IMR-90 (cell line): Measurements from ENCODE around the gene OSBPL1A. TPM values are rescaled to one million over a fixed set of nuclear protein-coding genes. Genes with fewer than 3 reads are reported as not detected.

Experiments
- ATAC-seq: fragments of 200-7000 bp; cut with Tn5 transposase; 2 replicates; pipeline ENCODE4 v1.9.1; 2020; ENCODE audit warnings: low read depth, mild to moderate bottlenecking, moderate library complexity
- BruUV-seq: library from RNA; stranded (reverse); fragments of 400-500 nt; replicated peaks from 2 replicates; lab custom pipeline; 2021; lab: Mats Ljungman, UMichigan
- CTCF ChIA-PET: fragments of 300-600 bp; formaldehyde crosslinking; extraction: SDS; loops from one replicate; lab custom pipeline; 2021; ENCODE audit warnings: antibody characterized with exemption; lab: Yijun Ruan, JAX
- POLR2A ChIA-PET: fragments of 300-600 bp; sonication (Branson Sonifier 250); formaldehyde crosslinking; loops from one replicate; lab custom pipeline; 2022; ENCODE audit warnings: antibody characterized with exemption; ENCODE audit not compliant: unreplicated experiment; lab: Charles Lee
- DNase-seq: peaks from one replicate; pipeline ENCODE4 v3.0.0; 2013
- H2AFZ ChIP-seq: replicated peaks from 2 replicates; pipeline ENCODE3; 2013; ENCODE audit warnings: low read length, mild to moderate bottlenecking; ENCODE audit not compliant: poor library complexity
- H2AK5ac ChIP-seq: 2 replicates; pipeline ENCODE4 v1.6.1; 2013; ENCODE audit warnings: low read depth, low read length, inconsistent platforms
- H2AK9ac ChIP-seq: replicated peaks from 2 replicates; pipeline ENCODE3; 2013; ENCODE audit warnings: mild to moderate bottlenecking, low read depth, low read length, moderate library complexity; ENCODE audit not compliant: poor library complexity
- H2BK120ac ChIP-seq: 2 replicates; pipeline ENCODE4 v1.6.1; 2013; ENCODE audit warnings: low read depth, low read length, inconsistent platforms
- H2BK15ac ChIP-seq: 3 replicates; pipeline ENCODE4 v1.6.1; 2013; ENCODE audit warnings: low read depth, low read length, inconsistent platforms
- H2BK20ac ChIP-seq: 2 replicates; pipeline ENCODE4 v1.6.1; 2013; ENCODE audit warnings: low read depth, mild to moderate bottlenecking, inconsistent platforms, low read length, moderate library complexity
- H2BK5ac ChIP-seq: 2 replicates; pipeline ENCODE4 v1.6.1; 2013; ENCODE audit warnings: mild to moderate bottlenecking, low read depth, low read length, inconsistent platforms; ENCODE audit not compliant: poor library complexity, severe bottlenecking
- H3K14ac ChIP-seq: replicated peaks from 2 replicates; pipeline ENCODE4 v1.6.1; 2013; ENCODE audit warnings: low read depth, low read length, inconsistent platforms
- H3K18ac ChIP-seq: 2 replicates; pipeline ENCODE4 v1.6.1; 2013; ENCODE audit warnings: low read depth, low read length, control low read depth
- H3K23ac ChIP-seq: 2 replicates; pipeline ENCODE4 v1.6.1; 2013; ENCODE audit warnings: low read depth, low read length, inconsistent platforms
- H3K27ac ChIP-seq: 2 replicates; pipeline ENCODE4 v1.5.1; 2013; ENCODE audit warnings: mild to moderate bottlenecking, control low read depth, low read length; ENCODE audit not compliant: insufficient read depth
- H3K27me3 ChIP-seq: 2 replicates; pipeline ENCODE4 v1.6.1; 2013; ENCODE audit warnings: low read length; ENCODE audit not compliant: control insufficient read depth, insufficient read depth
- H3K36me3 ChIP-seq: 2 replicates; pipeline ENCODE4 v1.6.1; 2013; ENCODE audit warnings: low read length, mixed read lengths; ENCODE audit not compliant: control insufficient read depth, insufficient read depth
- H3K4ac ChIP-seq: 2 replicates; pipeline ENCODE4 v1.6.1; 2013; ENCODE audit warnings: low read depth, low read length, inconsistent platforms
- H3K4me1 ChIP-seq: 2 replicates; pipeline ENCODE4 v1.6.1; 2013; ENCODE audit warnings: low read length, mixed read lengths; ENCODE audit not compliant: control insufficient read depth, insufficient read depth
- H3K4me2 ChIP-seq: 2 replicates; pipeline ENCODE4 v1.6.1; 2013; ENCODE audit warnings: low read depth, mild to moderate bottlenecking, control low read depth, low read length, moderate library complexity
- H3K4me3 ChIP-seq: 2 replicates; pipeline ENCODE4 v1.5.1; 2013; ENCODE audit warnings: low read depth, mild to moderate bottlenecking, control low read depth, low read length, moderate library complexity; ENCODE audit not compliant: insufficient read depth
- H3K56ac ChIP-seq: 2 replicates; pipeline ENCODE4 v1.6.1; 2013; ENCODE audit warnings: low read length, inconsistent platforms; ENCODE audit not compliant: insufficient read depth; ENCODE audit errors: extremely low read depth
- H3K79me1 ChIP-seq, 2 experiments: 2 replicates each; pipeline ENCODE4 v1.6.1; 2013; ENCODE audit warnings: low read length in 2 of 2, inconsistent platforms in 1 of 2, low read depth in 1 of 2
- H3K9ac ChIP-seq: 2 replicates; pipeline ENCODE4 v1.6.1; 2013; ENCODE audit warnings: low read depth, low read length, control low read depth
- H3K9me1 ChIP-seq: 2 replicates; pipeline ENCODE4 v1.6.1; 2013; ENCODE audit warnings: low read length, inconsistent platforms; ENCODE audit not compliant: insufficient read depth
- H3K9me3 ChIP-seq: 2 replicates; pipeline ENCODE4 v1.6.1; 2013; ENCODE audit warnings: low read length; ENCODE audit not compliant: control insufficient read depth, insufficient read depth
- H4K20me1 ChIP-seq: 2 replicates; pipeline ENCODE4 v1.6.1; 2013; ENCODE audit warnings: low read length, inconsistent platforms; ENCODE audit not compliant: insufficient read depth
- H4K5ac ChIP-seq: 2 replicates; pipeline ENCODE4 v1.6.1; 2013; ENCODE audit warnings: mild to moderate bottlenecking, low read depth, low read length, control low read depth
- H4K8ac ChIP-seq, 2 experiments: 2 replicates each; pipeline ENCODE4 v1.6.1; 2013; ENCODE audit warnings: low read depth in 2 of 2, low read length in 2 of 2, control low read depth in 1 of 2, inconsistent platforms in 1 of 2
- H4K91ac ChIP-seq: 2 replicates; pipeline ENCODE4 v1.6.1; 2013; ENCODE audit warnings: low read depth, low read length, inconsistent platforms; ENCODE audit not compliant: insufficient read depth
- BHLHE40 ChIP-seq: fragments of 150-350 bp; IDR thresholded peaks from 2 replicates; pipeline ENCODE4 v1.6.1; 2016; ENCODE audit warnings: mild to moderate bottlenecking, low read depth, low read length
- CEBPB ChIP-seq: IDR thresholded peaks from 2 replicates; pipeline ENCODE4 v1.6.1; 2012; ENCODE audit warnings: low read depth, low read length, improper control_type of control experiment
- CHD1 ChIP-seq: IDR thresholded peaks from 2 replicates; pipeline ENCODE4 v1.6.1; 2012; ENCODE audit warnings: low read depth, low read length, improper control_type of control experiment
- CTCF ChIP-seq: conservative IDR thresholded peaks from 2 replicates; pipeline ENCODE4 v1.5.1; 2012; ENCODE audit warnings: mild to moderate bottlenecking, low read depth, low read length, improper control_type of control experiment
- ELK1 ChIP-seq: fragments of 150-350 bp; IDR thresholded peaks from 2 replicates; pipeline ENCODE4 v1.6.1; 2016; ENCODE audit warnings: low read depth, mild to moderate bottlenecking, low read length, moderate library complexity, borderline replicate concordance
- FOS ChIP-seq: fragments of 150-350 bp; IDR thresholded peaks from 2 replicates; pipeline ENCODE4 v1.6.1; 2016; ENCODE audit warnings: low read depth, low read length
- MAFK ChIP-seq: IDR thresholded peaks from 2 replicates; pipeline ENCODE4 v1.6.1; 2012; ENCODE audit warnings: low read depth, low read length, improper control_type of control experiment
- MAZ ChIP-seq: IDR thresholded peaks from 2 replicates; pipeline ENCODE4 v1.6.1; 2012; ENCODE audit warnings: low read depth, mild to moderate bottlenecking, low read length, improper control_type of control experiment, moderate library complexity, borderline replicate concordance
- MXI1 ChIP-seq: IDR thresholded peaks from 2 replicates; pipeline ENCODE4 v1.6.1; 2012; ENCODE audit warnings: low read depth, mild to moderate bottlenecking, low read length, moderate library complexity, borderline replicate concordance
- NFE2L2 ChIP-seq: fragments of 150-350 bp; IDR thresholded peaks from 2 replicates; pipeline ENCODE4 v1.6.1; 2016; ENCODE audit warnings: low read depth, mild to moderate bottlenecking, low read length
- POLR2A ChIP-seq: IDR thresholded peaks from 2 replicates; pipeline ENCODE4 v1.6.1; 2012; ENCODE audit warnings: mild to moderate bottlenecking, low read depth, low read length
- RAD21 ChIP-seq: IDR thresholded peaks from 2 replicates; pipeline ENCODE4 v1.6.1; 2012; ENCODE audit warnings: low read length, improper control_type of control experiment
- RFX5 ChIP-seq: IDR thresholded peaks from 2 replicates; pipeline ENCODE4 v1.8.0; 2012; ENCODE audit warnings: low read depth, mild to moderate bottlenecking, low read length, moderate library complexity
- SMC3 ChIP-seq: fragments of 150-350 bp; IDR thresholded peaks from 2 replicates; pipeline ENCODE4 v1.6.1; 2016; ENCODE audit warnings: low read depth, mild to moderate bottlenecking, antibody characterized with exemption, low read length, moderate library complexity
- WGBS, 2 experiments: methylation state at CpG; one replicate each; pipeline versions ENCODE4 v1.1.5 to v1.1.7; 2013; ENCODE audit warnings: missing lambda C conversion rate in 2 of 2; ENCODE audit not compliant: insufficient read length in 1 of 2; ENCODE audit errors: extremely low coverage in 2 of 2; 5-methylcytosine and 5-hydroxymethylcytosine counted together
- dilution Hi-C: fragments of 300-500 bp; cut with HindIII; formaldehyde crosslinking; loops from one replicate; pipeline ENCODE4 v1.14.3; 2018; ENCODE audit warnings: low sequenced_read_pairs; ENCODE audit not compliant: unreplicated experiment
- in situ Hi-C: fragments of 300-500 bp; cut with MboI; formaldehyde crosslinking; loops from 3 replicates; pipeline ENCODE4 v1.14.3; 2019; ENCODE audit warnings: low sequenced_read_pairs, inconsistent platforms, mixed read lengths
- intact Hi-C: fragments of 100-400 bp; cut with micrococcal nuclease; formaldehyde crosslinking; loops from 2 replicates; pipeline ENCODE4 v1.10.0; 2022
- polyA plus RNA-seq, 3 experiments: library from polyadenylated mRNA; depleted of rRNA; stranded (reverse); fragments of >200 nt; gene quantifications; 2 replicates each; pipeline ENCODE4 v1.2.3, GENCODE V29; 2012; ENCODE audit warnings: low replicate concordance in 1 of 3
- total RNA-seq: library from RNA; depleted of rRNA; stranded (reverse); fragments of >200 nt; gene quantifications from 2 replicates; pipeline ENCODE4 v1.2.3, GENCODE V29; 2012

OSBPL1A gene
- total and polyA plus RNA-seq, 2 of the 4 experiments (the other 2 are of a cell fraction), result 29.4 to 70.4 TPM

- H3K27me3 ChIP-seq, result no peaks in the 10 kb centered on the region
- no peak overlapping the region for H3K4me3 ChIP-seq
- H3K4me1 ChIP-seq, result peaks cover 8% of the 10 kb centered on the region
- no peaks in the 10 kb centered on the region for H3K9me3 ChIP-seq
- H2BK5ac ChIP-seq, result no peak overlapping the region
- no peak overlapping the region for H3K4me2 ChIP-seq
- no peak overlapping the region for H2AK9ac ChIP-seq
- no TSS peak for BruUV-seq
- H4K20me1 ChIP-seq, result peaks cover 6% of the 10 kb centered on the region; the same call in 1 of the 2 replicates
- ChIA-PET POLR2A (no interaction called here), CTCF (no interaction called here)
- no peaks in the 10 kb centered on the region for H3K36me3 ChIP-seq
- WGBS, 2 experiments, result no CpG with 5 or more reads among the region's 2 CpGs
- in situ Hi-C loops, result no loop called here
- TF ChIP-seq CTCF (no peak), RAD21 (no peak), MAZ (no peak), ELK1 (no peak), BHLHE40 (no peak), NFE2L2 (no peak), SMC3 (no peak), CHD1 (no peak), POLR2A (no peak), CEBPB (no peak), RFX5 (no peak), MXI1 (no peak), MAFK (no peak), FOS (no peak)
- H3K9me1 ChIP-seq, result peaks cover 4% of the 10 kb centered on the region
- H3K79me1 ChIP-seq, result peaks cover 9 to 14% of the 10 kb centered on the region in 2 experiments; a peak in 3 of 4 replicates
- H4K91ac ChIP-seq, result no peak overlapping the region
- ATAC-seq, result no peak
- H3K18ac ChIP-seq, result no peak overlapping the region
- no peak overlapping the region for H3K27ac ChIP-seq
- dilution Hi-C loops, result no loop called here
- H2AFZ ChIP-seq, result no peak overlapping the region
- no peak overlapping the region for H3K9ac ChIP-seq
- no peak overlapping the region for H3K4ac ChIP-seq
- no peak overlapping the region for H2BK15ac ChIP-seq
- no peak overlapping the region for H3K23ac ChIP-seq
- no peak overlapping the region for H3K14ac ChIP-seq
- intact Hi-C loops, result loop anchor here (5.0 kb wide), 1 partner anchor 49 kb away; no protein-coding TSS in a partner anchor
- DNase-seq, result peak; percentile 44
- H4K5ac ChIP-seq, result no peak overlapping the region
- H2BK20ac ChIP-seq, result no peak overlapping the region
- no peak overlapping the region for H2AK5ac ChIP-seq
- no peak overlapping the region for H3K56ac ChIP-seq
- no peak overlapping the region for H2BK120ac ChIP-seq
- no peak overlapping the region for H4K8ac ChIP-seq
Measured at GRCh38 chr18:24273596-24273995, 124.0 kb downstream of the OSBPL1A start.
